ENCODE measurements around the gene CASTOR1.

DNA sequence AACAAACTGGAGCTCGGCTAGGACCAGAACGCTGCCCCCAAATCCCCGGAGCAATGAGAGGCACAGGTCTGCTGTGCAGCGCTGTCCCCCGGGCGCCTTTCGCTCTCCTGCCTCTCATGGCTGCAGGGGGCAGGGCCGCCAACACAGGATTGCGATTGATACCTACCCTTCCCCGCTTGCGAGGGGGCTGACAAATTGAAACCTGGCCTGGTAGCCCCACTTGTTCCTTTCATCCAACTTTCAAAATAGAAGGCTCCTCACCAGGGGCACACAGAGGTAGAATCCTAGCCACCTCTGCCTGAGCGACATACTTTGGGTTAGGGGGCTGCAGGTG lies 642 bp upstream of the CASTOR1 start:
- TF ChIP-seq POLR2A (IDR thresholded peaks at IDR 0.05), result no peak
- TF ChIP-seq, protein P1, sequence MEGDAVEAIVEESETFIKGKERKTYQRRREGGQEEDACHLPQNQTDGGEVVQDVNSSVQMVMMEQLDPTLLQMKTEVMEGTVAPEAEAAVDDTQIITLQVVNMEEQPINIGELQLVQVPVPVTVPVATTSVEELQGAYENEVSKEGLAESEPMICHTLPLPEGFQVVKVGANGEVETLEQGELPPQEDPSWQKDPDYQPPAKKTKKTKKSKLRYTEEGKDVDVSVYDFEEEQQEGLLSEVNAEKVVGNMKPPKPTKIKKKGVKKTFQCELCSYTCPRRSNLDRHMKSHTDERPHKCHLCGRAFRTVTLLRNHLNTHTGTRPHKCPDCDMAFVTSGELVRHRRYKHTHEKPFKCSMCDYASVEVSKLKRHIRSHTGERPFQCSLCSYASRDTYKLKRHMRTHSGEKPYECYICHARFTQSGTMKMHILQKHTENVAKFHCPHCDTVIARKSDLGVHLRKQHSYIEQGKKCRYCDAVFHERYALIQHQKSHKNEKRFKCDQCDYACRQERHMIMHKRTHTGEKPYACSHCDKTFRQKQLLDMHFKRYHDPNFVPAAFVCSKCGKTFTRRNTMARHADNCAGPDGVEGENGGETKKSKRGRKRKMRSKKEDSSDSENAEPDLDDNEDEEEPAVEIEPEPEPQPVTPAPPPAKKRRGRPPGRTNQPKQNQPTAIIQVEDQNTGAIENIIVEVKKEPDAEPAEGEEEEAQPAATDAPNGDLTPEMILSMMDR (IDR thresholded peaks at IDR 0.05), result no peak

All from heart left ventricle (tissue), 13 donors.